Activated T-cell treated with anti-CD3 and anti-CD28 coated beads for 4 hours (primary cell): Measurements from ENCODE around the gene IGLL5.
"Not testable (repeated sequence)": the region's sequence is repeated elsewhere in the genome, so short reads cannot be mapped to it uniquely, and the experiment has no call there.

Source experiments
- DNase-seq: peaks from one replicate; pipeline ENCODE4 v3.0.0-alpha.2; 2020

Gene IGLL5

DNA sequence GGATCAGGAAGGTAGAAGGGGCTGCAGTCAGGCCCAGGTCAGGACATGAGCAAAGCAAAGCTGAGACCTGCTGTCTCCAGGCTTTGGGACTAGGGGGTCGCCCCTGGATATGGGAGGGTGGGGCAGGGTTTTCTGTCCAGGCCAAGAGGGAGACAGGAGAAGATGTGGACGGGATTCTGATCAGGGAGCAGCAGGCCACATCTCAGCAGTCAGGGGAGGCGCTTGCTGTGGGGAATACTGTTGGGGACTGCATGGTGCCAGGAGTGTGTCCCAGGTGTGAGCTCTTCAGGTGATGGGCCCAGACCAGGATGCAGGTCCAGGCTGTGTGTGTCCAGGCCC lies 29.3 kb downstream of the IGLL5 start:
- DNase-seq, result no peak

DNA sequence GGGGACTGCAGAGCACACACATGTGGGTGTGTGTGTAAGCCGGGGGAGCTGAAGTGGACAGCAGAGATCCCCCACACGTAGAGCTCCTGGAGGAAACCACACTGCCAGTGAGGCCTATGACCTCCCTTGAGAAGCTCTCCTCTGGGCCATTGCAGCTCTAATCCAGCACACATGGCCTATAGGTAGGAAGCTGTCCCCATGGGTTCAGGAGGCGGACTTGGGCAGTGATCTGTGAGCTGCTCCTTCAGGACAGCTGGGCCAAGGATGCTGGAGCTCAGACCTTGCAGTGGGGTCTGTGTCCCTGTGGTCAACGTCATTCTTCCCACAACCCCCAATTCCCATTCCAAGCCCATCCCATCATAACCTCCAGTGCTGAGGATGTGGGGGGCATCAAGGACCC lies 29.8 kb downstream of the IGLL5 start:
- DNase-seq, result no peak

DNA sequence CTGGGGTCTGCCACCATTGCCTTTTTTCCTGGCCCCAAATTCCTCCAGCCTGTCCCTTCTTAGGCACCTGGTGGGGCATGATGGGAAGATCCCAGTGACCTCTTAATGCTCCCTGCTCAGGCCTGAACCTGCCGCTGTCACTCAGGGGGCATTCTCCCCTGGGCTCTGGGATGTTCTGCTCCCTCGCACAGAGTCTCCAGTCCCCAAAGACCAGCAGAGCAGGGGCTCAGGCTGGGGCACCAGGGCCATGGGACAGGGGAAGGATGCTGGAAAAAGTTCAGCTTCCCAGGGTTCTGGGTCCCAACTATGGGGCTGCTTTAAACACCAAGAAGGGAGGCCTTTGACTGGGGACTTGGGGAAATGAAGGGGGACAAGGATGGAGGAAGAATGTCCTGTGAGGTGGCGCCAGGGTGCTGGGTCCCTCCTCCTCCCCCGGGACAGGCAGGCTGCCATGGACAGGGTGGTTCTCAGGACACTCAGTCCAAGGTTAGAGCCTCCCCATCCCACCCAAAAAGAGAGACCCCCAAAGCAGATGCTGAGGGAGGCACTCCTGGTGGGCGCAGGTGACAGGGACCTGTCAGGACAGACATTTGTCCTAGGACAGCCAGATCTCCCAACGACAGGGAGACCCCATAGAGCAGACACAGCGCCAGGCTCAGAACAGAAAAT lies 30.8 kb downstream of the IGLL5 start:
- DNase-seq, result no peak

DNA sequence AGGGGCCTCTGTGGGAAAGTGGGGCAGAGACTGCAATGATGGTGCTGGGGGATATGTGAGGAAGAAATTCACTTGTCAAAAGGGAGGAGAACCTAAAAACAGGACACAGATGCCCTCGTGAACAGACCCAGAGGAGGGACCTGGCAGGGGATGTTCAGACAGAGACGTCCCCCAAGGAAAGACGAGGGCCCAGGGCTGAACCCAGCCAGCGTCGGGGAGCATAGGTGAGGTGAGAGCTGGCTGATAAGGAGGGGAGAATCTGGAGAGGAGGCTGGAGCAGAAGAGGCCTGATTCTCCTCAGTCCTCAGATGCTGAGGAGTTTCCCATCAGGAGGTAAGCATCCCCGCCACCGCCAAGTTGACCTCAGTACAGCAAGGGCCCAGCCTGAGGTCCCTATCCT lies 31.4 kb downstream of the IGLL5 start:
- DNase-seq, result no peak

DNA sequence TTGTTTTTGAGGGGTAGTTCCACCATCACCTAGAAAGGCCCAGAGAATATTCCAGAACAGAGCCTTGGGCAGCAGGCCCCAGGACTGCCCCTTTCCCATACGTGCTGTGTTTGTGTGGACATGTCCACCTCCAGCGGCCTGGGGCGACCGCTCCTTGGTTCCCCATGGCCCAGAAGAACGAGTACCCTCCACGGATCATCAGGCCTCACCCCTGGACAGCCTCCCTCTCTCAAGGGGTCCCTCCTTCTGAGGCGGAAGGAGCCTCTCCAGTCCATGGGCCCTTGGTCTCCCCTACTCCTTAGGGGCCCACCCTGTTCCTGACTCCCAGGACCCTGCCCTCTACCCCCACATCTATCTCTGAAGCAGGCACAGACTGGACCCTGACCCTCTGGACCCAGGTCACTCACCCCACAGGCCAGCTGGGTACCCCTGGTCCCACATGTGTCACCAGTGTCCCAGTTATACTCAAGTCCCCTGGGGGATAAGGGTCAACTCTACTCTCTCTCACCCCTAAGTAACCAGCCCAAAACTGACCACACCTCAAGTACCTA lies 32.6 kb downstream of the IGLL5 start:
- no peak for DNase-seq

- DNase-seq, result no peak
Measured at GRCh38 chr22:22920910-22921550, 33.4 kb downstream of the IGLL5 start.

GRCh38 chr22:22921575-22921974 lies 34.0 kb downstream of the IGLL5 start:
- DNase-seq, result no peak

DNA sequence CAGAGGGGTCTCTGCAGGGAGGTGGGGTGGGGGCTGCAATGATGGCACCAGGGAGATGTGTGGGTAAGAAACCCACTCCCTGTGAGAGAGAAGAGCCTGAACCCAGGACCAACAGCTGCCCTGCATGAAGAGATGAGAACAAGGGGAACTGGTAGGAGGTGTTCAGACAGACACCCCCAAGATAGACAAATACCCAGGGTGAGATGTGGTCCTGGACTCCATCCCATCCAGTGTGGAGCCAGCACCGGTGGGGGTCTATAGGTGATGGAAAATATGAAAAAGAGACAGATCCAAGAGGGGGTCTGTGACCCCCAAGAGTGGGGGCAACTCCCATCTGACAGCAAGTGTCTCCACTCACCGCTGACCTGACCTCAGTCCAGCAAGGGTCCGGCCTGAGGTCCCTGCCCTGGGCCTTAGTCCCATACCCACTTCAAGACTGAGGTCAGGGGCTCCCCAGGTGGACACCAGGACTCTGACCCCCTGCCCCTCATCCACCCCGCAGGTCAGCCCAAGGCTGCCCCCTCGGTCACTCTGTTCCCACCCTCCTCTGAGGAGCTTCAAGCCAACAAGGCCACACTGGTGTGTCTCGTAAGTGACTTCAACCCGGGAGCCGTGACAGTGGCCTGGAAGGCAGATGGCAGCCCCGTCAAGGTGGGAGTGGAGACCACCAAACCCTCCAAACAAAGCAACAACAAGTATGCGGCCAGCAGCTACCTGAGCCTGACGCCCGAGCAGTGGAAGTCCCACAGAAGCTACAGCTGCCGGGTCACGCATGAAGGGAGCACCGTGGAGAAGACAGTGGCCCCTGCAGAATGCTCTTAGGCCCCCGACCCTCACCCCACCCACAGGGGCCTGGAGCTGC lies 34.7 kb downstream of the IGLL5 start:
- DNase-seq, result not testable (repeated sequence)

- no peak for DNase-seq
Measured at GRCh38 chr22:22922954-22923319, 35.3 kb downstream of the IGLL5 start.

DNA sequence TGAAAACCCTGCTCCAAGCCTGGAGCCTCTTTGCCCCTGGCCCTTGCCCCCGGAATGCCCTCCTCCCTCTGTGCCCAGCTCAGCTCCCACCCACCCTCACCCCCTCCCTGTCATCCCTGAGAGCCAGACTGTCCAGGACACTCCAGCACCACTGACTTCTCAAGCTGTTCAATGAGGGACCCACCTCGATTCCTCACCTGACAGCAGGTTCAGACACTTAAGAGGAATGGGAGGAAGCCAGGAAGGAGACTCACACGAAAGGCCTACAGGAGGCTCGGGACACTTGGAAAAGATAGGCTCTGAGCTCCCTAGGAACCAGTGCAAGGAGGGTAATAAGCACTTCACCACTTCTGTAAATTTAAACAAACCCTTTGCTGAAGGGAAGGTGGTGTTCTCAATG lies 35.8 kb downstream of the IGLL5 start:
- DNase-seq, result no peak

- no peak for DNase-seq
Measured at GRCh38 chr22:22923930-22924329, 36.3 kb downstream of the IGLL5 start.

DNA sequence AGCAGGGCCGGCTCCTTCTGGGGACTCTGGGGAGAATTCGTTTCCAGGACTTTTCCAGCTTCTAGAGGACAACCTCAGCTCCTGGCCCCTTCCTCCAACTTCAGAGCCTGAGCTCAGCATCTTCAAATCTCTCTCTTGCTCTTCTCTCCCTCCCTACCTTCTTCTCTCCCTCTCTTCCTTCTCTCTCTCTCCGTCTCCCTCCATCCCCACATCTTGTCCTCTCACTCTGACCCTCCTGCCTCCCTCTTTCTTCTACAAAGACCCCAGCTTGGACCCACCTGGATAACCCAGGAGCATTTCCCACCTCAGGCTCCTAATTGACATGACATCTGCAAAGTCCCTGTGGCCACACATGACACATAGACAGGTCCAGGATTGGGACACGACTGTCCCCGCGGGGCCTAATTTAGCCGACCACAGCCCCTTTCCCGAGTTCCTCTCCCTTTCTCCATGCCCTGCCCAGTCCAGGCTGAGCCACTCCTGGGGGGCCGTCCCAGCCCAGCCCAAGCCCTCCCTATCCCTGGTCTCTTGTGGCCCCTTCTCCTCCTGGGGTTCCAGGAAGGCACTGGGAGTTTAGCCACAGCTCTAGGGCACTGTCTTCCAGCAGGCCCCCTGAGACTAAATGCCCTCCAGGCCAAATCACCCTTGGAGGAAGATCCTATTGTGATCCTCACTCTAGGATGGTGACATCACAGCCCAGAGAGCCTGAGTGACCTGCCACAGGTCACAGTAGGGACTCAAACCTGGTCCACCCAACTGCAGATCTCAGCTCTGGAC lies 36.9 kb downstream of the IGLL5 start:
- DNase-seq, result no peak

DNA sequence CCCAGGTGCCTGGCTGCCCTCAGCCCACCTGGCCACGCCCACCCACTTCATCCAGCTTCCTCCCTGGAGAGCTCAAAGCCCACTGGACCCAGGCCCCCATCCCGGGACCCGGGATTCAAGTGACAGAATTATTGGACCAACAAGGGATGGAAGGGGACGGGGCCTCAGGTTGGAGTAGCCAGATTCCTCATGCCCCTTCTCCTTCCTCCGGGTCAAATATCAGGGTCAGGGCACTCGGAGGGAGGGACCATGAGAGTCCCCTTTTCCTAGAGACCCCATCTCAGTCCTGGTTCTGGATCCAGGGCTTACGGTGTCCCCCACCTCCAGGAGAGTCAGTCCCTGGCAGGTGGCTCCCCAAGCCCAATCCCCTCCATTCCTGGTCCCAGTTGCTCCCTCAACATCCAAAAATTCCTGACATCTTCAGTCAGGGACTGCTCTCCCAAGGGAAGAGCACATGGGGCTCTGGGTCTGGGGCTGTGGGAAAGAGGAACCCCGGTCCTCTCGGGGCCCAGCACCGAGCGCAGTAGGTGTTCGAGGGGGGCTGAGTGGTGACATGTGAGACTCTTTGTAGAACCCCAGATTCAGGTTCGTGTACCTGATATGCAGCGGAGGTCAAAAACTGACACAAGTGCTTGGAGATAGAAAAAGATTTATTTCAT lies 37.7 kb downstream of the IGLL5 start:
- DNase-seq, result no peak

- no peak for DNase-seq
Measured at GRCh38 chr22:22925805-22926369, 38.3 kb downstream of the IGLL5 start.

GRCh38 chr22:22926370-22927195 lies 39.0 kb downstream of the IGLL5 start:
- no peak for DNase-seq

- no peak for DNase-seq
Measured at GRCh38 chr22:22927196-22927887, 39.7 kb downstream of the IGLL5 start.

DNA sequence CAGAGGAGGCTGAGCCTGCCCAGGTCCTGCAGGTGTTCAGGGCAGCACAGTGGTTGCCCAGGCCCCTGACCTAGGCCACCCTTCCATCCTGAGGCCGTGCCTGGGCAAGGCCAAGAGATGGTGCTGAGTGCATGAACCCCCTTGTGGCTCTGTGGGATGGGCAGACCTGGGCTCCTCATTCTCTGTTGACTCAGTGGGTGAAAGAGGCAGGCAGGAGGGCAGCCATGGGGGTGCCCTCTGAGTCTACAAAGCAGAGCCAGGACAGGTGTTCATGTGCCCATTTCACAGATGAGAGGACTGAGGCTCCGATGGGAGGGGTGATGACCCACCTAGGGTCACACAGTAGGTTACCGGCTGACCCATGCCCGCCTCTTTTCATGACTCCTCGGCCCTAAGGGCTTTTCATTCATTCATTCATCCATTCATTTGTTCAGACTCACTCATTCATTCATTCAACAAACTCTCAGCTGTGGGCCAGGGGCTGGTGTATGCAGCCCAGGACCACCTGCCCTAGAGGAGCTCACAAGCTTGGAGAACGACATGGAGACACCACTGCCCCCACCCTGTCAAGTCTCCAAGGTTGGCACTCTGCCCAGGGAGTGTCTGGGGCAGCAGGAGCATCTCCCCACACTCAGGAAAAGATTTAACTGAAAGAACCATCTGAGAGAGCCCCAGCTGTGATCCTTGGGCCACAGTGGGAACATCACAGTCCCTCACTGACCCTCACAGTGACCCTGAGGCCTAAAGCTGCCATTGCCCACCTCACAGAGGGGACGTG lies 40.5 kb downstream of the IGLL5 start:
- DNase-seq, result no peak

DNA sequence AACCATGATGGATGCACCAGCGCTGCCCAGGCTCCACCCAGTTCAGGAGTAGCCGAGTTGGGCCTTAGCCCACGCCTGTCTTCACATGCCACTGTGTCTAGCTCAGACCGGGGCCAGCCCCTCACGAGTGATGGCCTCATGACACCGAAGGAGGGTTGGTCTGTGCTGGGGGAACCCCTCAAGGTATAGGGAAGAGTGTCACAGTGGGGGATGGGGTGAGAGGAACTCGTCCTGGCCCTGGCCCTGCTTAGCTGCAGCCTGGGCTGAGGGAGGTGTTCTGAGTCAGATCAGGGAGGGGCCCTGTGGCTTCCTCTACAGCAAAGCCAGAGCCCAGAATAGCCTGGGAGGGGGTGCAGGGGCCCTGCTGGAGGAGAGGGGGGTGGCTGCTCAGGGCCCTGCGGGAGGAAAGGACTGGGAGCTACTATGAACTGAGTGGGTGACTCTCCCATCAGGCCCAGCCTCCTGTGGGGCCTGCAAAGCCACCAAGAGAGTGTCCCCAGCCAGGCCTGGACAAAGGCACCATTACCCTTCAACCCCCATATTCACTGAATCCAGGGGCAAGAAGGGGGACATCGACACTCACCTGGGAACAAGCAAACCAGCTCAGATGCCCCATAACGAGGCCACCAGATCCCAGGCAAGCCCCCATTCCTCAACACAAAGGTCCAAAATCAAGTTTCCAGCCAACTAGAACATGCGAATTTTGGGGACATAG lies 41.2 kb downstream of the IGLL5 start:
- no peak for DNase-seq
